SU-DHL-6 (cell line): ENCODE results near the gene SLC35F4.

Source experiments
- CTCF ChIP-seq: fragments of 200-600 bp; sonication (generic); IDR thresholded peaks from one replicate; pipeline ENCODE4 v1.5.1; 2017; ENCODE audit warnings: antibody characterized with exemption, mild to moderate bottlenecking, low read length, moderate library complexity; ENCODE audit not compliant: insufficient read depth, poor library complexity, severe bottlenecking
- EZH2phosphoT487 ChIP-seq: fragments of 200-600 bp; sonication (generic), shearing (Covaris generic); conservative IDR thresholded peaks from 2 replicates; pipeline ENCODE4 v1.6.1; 2018; ENCODE audit warnings: mild to moderate bottlenecking, antibody characterized with exemption, low read length, moderate library complexity, mixed read lengths

- no peak for TF ChIP-seq CTCF
- no peak for TF ChIP-seq EZH2phosphoT487
Measured at GRCh38 chr14:57865403-57866198, at the start of gene SLC35F4.
